NCI-H1436 treated with DMSO at 0.1 percent for 48 hours (cell line): ENCODE measurements around the gene PAX9.

Experiments
- DNase-seq: peaks from one replicate; lab custom pipeline; 2025; lab: John Stamatoyannopoulos, UW

The PAX9 gene

DNA sequence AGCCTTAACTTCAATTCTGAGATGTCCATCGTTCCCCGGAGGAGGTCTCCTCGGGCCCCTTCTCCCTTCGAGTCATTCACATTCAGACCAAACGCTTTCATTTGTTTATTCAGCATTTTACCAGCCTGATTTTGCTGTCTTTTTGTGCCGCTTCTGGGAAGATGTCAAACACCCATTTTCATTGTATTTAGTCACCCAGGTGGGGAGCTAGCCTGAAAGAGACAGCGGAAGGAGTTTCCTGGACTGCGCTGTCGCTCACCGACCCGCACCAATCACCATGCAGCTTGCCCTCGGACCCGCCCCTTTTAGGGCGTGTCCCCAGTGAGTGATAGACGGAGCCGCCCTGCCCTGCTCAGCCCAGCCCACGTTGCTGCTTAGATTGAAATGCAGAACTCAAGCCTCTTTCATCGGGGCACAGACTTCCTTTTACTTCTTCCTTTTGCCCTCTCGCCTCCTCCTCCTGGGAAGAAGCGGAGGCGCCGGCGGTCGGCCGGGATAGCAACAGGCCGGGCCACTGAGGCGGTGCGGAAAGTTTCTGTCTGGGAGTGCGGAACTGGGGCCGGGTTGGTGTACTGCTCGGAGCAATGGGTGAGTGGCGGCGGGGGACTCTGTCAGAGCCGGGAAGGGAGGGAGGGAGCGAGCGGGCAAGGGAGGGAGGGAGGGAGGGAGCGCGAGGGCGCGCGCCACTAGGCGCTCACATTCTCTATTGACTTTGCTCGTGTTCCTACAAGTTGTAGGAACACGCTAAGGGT is at the start of gene PAX9:
Gene PAX9 (plus strand): TSS at position 355 of the 752 bp plus-strand sequence. CDS start 230 bp downstream, at position 585.
- peak; percentile 88 for DNase-seq

DNA sequence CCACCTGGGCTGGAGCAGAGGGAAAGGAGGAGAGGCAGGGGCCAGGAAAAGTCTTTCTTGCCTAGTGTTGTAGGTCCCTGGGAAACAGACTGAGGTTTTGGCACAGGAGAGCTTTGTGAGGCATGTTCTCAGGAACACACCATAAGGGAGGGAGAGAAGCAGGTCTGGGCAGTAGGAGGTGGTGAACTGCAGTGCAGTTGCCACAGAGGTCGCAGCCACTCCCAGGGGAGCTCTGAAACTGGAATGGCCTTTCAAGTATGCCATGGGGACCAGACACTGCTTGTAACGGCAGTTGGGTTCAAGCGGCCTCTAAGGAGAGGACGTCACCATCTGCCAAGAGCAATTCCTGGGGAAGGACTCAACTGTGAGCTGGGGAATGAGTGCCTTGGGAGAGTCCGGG is 43.8 kb upstream of the PAX9 start:
- no peak for DNase-seq

DNA sequence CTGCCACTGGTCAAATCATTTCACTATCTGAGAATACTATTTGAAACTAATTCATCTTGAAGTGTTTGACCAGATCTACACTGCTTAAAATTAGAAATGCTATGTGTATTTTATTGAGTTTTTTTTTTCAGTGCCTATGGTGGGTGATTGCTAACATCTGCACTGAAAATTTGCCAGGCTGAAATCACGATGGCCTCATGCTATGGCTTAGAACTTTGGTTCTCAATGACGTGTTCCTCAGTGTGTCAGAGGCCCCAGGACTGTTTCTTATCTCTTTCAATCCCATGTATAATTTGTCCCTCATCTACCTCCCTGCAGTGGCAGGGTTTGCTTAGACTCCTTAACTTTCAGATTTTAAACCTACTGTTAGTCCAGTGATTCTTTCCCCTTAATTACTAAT is 43.0 kb upstream of the PAX9 start:
- DNase-seq, result no peak

DNA sequence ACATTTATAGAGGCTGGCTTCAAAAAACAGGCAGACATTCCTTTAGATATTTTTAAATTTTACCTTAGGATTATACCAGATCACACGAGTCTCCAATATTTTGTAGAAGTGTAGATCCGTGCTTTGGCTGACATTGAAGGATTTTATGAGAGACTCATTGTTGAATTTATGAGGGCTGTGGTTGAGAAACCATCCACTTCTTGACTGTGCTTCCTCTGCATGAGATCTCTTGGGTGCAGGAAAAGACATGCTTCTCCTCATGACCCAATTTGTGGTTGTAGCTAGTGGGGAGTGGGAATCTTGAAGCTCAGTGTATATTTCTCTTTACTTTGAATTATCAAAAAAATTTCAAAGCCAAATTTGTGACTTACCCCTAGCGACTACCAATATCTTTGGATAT is 42.5 kb upstream of the PAX9 start:
- no peak for DNase-seq

DNA sequence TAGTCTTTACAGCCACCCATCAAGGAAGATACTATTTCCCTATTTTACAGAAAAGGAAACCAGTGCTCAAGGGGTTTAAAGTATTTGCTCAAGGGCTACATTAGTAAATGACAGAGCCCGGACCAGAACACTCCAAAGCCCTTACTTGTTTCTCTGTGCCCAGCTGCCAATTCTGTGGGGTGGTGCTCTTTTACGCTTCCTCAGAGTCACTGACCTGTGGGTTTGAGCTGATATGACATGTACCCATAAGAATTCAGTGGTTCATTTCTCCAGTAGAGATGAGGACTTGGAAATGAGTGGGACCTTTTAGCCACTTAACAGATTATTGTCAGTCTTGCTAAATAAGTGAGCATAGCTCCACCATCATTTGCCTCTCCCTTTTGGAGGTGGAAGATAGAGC is 41.8 kb upstream of the PAX9 start:
- no peak for DNase-seq

DNA sequence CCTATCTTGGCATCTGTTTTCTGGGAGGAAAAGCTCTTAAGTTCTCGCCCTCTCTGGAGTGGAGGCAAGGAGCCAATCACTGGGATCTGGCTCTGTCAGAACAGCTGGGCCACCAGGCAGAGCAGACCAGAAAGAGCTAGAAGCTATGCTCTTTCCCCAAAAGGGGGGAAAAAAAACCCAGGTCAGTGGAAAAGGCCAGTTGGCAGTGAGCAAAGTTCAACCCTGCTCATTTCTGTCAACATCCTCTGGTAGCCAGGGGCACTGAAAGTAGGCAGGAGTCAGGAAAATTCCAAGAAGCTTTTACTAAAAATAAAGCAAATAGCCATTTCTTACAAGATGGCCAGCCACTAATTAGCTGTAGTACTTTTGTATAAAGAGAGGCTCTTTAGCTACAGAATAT is 36.6 kb upstream of the PAX9 start:
- no peak for DNase-seq

DNA sequence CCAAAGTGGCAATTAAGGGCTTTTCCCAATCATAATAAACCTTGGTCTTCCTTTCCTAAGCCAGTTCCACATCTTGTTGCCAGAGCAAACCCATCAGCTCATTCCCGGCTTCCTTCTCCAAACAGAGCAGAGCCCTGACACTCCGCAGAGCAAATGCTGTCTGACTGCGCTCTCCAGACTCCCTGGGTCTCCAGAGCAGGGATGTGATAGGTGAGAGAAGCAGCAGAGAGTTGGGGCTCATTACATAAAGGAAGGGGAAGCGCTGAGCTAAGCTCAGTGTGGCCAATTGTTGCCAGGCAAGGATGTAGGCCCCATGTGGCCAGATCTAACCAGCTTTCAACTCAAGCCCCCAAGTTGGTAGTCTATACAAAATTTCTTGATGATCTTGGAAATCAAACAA is 36.2 kb upstream of the PAX9 start:
- DNase-seq, result no peak

DNA sequence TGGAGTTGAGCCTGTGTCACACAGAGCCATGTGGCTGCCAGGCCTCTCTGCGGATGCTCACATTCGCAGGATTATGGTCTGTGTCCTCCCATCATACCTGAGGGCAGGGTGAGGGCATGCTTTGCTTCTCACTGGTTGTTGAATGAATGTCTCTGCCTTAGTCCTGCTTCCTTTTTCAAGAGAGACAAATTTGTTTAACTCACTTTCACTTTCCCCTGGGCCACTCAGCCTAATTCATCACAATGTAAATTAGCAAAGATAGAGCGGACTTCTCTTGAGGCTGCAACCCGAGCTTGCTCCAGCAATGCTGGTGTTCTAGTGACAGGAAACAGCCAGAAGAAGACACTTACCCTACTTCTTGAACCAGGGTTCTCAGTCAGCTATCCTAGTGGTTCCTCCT is 35.5 kb upstream of the PAX9 start:
- DNase-seq, result no peak

DNA sequence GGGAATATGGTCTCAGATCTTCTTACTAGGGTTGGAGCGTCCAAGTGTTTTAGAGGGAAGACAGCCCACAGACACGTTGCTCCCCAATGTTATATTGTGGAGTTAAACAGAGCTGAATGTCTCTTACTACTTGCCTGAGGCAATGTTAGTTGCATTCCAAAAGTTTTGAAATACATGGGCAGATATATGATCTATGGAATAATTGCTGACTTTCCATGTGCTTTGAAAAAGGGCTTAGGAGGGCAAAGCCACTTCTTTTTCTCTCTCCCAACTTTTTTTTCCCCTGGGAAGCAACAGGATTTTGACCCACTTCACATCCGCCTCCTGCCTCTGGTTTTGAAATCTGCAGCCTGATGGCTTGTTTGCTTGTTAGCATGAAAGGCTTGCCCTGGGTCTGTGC is 33.7 kb upstream of the PAX9 start:
- DNase-seq, result no peak

DNA sequence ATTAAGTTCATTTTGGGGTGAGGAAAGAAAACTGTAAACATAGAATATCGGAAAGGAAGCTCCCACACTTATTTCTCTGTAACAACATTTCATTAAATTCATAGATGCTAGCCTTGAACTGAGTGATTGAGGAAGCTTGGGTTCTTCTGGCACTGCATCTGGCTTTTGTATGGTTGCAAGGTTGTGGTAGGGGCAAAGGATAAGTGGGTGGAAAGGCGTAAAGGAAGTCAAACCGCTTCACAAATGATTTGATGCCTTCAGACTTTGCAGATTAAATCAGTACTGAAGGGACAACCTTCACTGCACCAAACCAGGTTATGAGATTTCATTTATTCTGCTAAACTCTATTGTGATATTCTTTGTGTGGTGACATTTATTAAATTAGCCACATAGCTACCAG is 28.1 kb upstream of the PAX9 start:
- no peak for DNase-seq

DNA sequence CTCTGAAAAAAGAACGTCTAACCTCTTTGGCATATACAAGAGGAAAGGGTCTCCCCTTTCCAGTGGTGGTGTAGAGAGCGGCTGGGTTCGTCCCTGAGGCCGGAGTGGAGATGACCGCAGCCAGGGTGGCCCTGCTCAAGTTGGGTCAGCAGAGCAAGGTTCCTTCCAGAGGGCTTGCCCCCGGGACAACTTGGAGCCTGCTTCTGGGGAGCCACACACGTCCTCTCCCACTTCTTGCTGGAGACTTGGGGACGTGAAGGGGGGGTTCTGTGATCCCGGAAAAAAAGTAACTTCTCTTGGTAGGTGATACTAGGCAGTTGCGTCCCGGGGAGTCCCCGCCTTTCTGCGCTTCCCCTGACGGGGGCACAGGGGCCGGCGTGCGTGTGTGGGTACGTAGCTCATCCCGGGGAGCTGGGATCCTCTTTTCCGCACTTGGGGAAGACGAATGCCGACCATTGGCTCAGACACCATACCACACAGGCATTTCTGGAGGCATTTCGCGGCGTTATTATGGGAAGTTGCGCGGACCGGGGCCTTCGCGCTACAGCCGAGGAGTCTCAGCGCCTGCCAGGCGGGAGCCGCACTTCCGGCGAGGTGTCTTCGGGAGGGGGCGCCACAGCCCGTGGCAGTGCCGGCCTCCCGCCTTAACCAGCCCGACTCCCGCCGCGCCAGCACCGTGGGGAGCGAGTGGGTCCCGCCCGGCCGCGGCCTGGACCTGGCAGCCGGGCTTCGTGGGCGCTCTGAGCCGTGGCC is 14.8 kb upstream of the PAX9 start:
- DNase-seq, result no peak

DNA sequence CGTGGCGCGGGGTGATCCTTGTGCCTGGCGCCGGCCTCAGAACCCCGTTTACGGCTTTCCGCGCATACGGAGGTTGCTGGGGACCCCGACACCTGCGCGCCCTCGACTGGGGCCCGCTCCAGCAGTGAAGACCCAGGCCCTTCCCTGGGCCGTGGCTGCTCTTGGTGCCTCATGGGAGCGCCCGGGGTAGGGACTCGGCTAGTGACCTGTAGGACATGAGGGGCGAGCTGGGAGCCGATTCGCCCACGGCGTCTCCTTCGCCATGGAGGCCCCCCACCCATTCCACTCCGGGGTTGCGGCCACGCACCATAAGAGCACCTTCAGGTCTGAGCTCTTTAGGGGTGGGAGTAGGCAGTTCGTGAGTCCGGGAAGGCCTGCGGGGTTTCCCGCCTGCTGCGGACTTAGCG is 14.2 kb upstream of the PAX9 start:
- DNase-seq, result no peak

DNA sequence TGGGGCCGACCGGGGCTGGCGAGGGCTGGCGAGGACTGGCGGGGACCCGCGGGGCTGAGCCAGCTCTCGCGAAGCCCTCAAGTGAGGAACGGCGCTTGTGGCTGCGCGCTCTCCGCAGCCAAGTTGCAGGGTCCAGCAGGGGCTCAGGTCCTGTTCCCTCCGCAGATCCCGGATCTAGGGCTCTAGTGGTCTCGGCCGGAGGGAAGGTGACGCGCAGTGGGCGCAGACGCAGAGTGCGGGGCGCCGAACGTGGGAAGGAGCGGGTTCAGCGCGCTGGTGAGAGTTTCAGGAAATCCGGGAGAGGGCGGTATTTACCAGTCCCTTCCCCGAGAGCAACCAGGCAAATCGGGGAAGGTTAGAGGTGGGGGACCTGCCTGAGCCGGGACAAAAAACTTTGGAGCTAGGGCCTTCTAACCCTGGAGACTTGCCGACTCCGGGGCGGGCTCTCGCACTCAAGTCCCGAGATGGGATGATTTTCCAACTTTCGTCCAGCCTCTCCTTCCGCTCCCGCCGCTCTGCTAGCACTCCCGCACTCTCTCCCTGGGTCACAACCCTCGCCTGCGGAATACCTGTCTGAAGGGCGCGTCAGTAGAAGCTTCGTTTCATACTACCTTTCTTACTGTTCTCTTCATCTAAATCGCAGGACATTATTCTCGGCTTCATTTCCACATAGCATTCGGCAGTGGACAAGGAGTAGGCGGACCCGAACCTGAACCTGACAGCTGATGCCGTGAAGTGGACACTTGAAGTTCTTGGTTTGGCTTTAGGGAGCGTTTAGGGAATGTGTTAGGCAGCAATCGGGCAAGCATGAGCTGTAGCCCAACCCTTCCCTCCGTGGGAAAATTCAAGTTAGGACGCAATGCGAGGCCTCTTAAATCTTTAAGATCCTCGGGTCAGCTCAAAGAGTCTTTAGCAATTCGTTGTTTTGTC is 13.6 kb upstream of the PAX9 start:
- peak; percentile 12 for DNase-seq

DNA sequence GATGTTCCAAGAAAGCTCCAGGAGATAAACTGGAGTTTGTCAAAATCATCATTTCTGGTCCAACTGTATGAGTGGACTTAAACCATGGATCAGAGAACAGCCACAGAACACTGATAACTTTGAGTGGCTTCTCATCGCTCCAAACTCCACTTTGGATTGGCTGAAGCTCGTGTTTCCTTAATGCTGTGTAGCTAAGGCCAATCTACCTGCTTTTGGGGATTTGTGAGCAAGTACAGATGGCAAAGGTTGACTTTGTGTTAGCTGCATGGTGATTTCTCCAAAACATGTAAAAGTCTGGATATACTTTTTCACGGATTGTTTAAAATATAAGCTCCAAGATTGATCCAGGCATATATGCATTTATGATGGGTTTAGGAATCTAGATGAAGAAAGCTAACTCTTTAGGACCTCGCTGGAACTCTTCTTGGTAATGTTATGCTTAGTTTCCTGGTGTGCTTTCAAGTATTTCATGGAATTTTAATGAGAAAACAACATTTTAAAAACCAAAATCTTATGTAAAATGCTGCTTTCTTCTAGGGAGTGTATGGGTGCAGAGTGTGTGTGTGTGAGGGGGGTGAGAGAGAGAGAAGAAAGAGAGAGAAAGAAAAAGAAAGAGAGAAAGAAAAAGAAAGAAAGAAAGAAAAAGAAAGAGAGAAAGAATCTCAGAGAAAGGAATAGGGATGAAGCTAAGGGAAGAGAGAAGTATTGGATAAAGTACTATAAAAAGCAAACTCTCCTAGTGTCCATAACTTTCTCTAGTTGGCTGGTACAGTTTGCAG is 11.6 kb upstream of the PAX9 start:
- no peak for DNase-seq

DNA sequence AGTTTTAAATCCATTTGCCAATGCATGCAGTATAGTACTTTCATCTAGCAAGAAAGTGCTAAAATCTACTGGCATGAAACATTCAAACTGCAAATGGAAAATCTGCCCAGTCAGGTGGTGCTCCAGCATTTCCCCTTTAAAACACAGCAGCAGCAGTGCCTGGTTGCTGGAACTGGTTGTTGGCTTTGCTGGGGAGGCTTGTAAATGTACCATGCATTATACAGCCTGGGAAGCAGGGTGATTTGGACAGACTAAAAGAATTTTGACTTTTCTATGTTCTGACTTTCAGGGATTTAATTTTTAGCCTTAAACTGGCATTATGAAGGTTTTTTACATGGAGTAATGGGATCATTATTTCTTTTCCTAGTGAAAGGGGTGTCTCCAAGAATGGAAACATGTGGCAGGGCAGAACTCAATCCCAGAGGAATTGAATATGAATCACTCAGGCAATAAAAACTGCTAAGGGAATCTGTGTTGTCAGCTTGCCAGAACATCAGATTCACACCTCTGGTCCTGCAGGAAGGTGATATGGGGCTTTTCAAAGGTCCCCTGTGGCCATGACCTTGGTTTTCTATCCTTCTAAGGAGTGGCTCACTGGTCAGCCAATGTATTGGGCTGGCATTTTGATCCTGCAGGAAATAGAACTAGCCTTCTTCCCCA is 9.0 kb upstream of the PAX9 start:
- no peak for DNase-seq

DNA sequence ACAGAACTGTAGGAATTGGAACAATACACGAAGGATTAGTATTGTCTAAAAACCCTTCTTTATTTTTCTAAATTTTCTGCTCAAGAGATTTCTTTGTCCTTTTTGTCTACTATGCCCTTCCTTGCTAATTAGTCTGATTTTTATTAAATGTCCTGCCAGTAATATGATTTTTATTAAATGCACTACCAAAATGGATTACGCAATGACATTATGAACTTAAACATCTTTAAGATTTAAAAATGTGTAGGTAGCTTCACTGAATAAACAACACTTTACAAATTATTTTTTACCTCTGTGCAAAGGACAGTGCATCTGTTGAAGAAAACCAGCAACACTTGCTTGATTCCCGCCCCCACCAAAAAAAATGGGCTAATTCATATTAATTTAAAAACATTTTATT is 8.2 kb upstream of the PAX9 start:
- no peak for DNase-seq

DNA sequence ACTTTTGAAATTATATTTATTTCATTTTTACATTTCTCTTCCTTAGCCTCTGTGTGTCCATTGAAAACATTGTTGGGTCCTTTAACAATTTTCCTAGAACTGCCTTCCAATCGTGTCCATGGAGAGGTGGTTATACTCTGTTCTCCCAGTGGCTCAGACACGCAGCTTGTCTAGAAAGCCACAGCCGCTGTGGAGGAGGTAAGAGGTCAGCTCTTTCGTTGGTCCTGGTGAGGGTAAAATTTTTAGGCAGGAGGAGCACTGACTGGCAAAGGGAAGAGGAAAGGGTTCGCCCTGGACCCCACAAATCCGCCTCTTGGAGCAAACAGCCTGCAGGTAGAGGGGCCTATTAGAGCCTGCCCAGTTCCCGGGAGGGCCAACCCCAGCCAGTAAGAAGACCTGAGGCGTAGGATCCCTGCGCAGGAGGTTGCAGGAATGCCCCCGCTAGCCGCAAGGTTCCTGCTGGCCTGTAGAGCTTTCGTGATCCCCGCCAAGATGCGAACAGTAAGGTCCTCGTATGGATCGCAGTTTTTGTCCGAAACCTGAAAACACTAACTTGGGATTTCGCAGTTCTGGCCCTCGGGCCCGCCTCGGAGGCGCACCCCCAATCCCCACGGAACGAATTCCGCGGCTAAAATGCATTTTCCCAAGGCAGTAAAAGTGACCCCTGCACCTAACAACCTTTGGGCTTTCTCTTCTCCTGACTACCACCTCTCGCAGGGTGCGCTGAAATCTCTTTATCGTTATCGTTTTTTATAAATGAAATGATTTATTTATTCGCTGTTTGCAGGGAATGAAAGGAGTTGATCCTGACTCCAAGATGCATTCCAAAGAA is 7.5 kb upstream of the PAX9 start:
- no peak for DNase-seq

DNA sequence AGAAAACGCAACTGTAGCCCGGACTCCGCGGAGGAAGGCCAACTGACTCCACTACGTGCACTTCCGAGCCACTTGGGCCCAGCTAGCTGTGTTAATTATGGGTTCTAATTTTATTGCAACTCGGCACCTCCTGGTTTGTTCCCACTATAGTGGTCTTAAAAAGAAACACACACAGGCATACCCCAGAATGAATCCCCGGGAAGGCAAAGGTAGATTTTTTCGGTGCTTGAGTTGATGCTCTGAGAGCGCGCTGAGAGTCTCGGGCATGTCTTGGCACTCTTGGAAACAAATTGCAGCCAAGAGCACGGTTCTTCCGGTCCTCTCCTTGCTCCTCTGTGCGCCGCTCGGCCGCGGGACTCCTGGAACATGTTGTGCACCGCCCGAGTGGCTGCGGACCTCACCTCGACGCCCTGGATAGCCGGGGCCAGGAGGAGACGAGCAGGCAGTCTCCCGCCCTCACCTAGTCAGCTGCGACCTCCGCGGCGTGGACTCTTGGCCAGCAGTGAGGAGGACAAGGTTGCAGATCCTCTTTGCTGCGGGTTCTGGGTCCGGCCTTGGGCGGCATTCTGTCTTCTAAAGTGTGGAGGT is 6.8 kb upstream of the PAX9 start:
- DNase-seq, result no peak

DNA sequence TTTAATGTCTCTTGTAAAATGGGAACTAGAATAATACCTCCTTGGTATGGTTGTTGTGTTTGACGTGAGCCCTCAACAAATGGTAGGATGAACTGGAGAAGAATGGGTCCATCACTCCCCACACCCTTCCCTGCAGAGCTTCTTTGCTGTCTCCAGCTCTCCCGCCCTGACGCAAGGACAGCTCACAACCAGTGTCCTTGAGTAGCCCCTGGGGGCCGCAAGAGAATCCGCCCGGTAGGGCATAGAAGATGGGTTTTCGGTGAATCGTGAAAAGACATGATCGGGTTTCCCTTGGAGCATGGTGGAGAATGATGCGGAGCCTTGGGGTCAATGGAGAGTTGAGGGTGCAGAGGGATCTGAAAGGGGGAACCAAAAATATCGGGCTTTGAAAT is 6.1 kb upstream of the PAX9 start:
- no peak for DNase-seq
